Measurements from ENCODE around the gene PRIM1.
"Not testable (repeated sequence)": the region's sequence is repeated elsewhere in the genome, so short reads cannot be mapped to it uniquely, and the experiment has no call there.

Gene PRIM1

DNA sequence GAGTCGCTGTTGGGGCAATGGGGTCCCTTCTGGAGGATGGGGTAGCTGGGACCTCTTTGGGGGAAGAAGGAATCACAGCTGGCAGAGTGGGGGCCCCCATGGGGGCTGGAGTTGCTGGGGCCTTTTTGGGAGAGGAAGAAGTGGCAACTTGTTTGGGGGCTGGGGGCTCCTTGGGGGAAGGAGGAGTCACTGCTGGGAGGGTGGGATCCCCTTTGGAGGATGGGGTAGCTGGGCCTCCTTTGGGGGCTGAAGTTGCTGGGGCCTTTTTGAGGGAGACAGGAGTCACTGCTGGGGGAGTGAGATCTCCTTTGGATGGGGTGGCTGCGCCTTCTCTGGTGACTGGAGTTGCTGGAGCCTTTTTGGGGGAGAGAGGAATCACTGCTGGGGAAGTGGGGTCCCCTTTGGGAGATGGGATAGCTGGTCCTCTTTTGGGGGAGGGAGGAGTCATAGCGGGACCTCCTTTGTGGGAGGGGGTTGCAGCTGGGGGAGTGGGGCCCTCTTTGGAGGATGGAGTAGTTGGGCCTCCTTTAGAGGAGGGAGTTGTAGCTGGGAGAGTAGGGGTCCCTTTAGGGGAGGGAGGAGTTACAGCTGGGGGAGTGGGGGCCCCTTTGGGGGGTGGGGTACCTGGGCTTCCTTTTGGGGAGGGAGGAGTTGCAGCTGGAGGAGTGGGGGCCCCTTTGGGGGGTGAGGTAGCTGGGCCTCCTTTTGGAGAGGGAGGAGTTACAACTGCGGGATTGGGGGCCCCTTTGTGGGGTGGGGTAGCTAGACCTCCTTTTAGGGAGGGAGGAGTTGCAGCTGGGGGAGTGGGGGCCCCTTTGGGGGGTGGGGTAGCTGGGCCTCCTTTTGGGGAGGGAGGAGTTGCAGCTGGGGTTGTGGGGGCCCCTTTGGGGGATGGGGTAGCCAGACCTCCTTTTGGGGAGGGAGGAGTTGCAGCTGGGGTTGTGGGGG, 34.9 kb downstream of the PRIM1 start:
- DNase-seq (ENCODE audit: low read depth) = no peak

GRCh38 chr12:56716458-56716857, 35.7 kb downstream of the PRIM1 start:
- DNase-seq (ENCODE audit: low read depth) = no peak

GRCh38 chr12:56715798-56716197, 36.3 kb downstream of the PRIM1 start:
- DNase-seq (ENCODE audit: low read depth) = no peak

- DNase-seq (ENCODE audit: low read depth) = no peak
These were observed 37.6 kb downstream of the PRIM1 start for GRCh38 chr12:56714431-56714929.

GRCh38 chr12:56713345-56713744, 38.8 kb downstream of the PRIM1 start:
- DNase-seq (ENCODE audit: low read depth) = no peak

GRCh38 chr12:56709759-56710376, 42.3 kb downstream of the PRIM1 start:
- DNase-seq (ENCODE audit: low read depth) = no peak

DNA sequence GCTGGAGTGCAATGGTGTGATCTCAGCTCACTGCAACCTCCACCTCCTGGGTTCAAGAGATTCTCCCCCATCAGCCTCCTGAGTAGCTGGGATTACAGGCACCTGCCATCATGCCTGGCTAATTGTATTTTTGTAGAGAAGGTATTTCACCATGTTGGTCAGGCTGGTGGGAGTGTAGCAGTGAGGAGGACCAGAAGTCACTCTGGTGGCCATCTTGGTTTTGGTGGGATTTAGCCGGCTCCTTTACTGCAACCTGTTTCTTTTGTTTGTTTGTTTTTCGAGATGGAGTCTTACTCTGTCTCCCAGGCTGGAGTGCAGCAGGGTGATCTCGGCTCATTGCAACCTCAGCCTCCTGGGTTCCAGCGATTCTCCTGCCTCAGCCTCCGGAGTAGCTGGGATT, 47.6 kb downstream of the PRIM1 start:
- not testable (repeated sequence) for DNase-seq (ENCODE audit: low read depth)

DNA sequence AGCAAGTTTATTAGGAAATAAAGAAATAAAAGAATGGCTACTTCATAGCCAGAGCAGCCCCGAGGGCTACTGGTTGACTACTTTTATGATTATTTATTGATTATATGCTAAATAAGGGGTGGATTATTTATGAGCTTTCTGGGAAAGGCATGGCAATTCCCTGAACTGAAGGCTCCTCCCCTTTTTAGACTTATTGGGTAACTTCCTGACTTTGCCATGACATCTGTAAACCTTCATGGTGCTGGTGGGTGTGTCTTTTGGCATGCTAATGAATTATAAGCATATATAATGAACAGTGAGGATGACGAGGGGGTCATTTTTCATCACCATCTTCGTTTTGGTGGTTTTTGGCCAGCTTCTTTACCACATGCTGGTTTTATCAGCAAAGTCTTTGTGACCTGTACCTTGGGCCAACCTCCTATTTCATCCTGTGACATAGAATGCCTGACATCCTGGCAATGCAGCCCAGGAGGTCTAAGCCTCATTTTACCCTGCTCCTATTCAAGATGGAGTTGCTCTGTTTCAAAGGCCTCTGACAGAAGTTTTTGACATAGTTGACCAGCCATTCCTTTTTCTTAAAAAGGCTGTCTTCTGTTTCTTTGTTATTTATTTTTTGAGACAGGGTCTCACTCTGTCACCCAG, 53.0 kb downstream of the PRIM1 start:
- no peak for DNase-seq (ENCODE audit: low read depth)

DNA sequence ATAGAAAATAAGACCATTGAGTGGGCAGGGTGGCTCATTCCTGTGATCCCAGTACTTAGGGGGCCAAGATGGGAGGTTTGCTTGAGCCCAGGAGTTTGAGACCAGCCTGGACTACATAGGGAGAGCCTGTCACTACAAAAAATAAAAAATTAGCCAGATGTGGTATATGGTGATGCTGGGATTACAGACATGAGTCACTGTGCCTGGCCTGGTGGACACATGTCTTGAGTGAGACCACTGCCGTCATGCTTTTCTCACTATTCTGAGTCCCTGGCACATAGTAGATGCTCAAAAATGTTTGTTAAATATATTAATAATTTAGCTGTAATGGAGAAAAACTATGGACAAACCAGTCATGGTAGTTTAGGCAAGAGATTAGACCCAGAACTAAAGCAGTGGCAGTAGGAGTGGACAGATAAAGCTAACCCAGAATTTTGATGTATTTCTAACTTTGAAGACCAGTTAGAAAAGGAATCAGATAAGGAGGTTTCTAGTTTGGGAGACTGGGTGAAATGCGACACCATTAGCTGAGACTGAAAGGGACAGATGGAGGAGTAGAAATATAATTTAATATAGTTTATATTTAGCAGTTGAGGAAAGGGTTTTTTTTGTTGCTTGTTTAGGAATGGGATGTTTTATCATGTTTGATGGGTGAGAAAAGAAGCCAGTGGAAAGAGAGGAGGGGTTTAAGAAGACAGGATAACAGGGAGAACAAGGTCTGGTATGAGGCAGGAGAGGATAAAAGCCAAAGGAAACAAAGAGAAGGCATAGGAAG, 56.6 kb downstream of the PRIM1 start:
- no peak for DNase-seq (ENCODE audit: low read depth)

DNA sequence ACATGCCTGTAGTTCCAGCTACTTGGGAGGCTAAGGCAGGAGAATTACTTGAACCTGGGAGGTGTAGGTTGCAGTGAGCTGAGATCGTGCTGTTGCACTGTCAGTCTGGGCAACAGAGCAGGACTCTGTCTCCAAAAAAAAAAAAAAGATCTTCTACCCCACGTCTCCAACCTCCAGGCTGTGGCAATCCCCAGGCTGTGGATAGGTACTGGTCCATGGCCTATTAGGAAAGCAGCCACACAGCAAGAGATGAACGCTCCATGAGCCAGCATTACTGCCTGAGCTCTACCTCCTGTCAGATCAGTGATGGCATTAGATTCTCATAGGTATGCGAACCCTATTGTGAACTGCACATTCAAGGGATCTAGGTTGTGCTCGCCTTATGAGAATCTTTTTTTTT, 58.0 kb downstream of the PRIM1 start:
- DNase-seq (ENCODE audit: low read depth) = no peak

DNA sequence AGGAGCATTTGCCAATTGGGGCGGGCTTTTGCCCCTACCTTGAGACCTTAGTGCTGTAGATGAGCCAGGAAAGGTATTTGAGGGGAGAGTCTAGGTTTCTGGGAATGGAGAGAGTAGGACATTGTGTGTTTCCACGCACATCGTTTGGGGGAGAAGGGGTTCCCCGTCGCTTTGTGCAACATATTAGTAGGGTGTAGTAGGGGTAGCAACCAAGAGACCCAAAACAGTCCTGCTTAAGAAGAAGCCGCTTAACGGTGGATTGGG, 63.3 kb downstream of the PRIM1 start:
- DNase-seq (ENCODE audit: low read depth) = no peak

GRCh38 chr12:56688129-56688845, 63.8 kb downstream of the PRIM1 start, which contains the start of gene PTGES3:
PTGES3 (minus strand) TSS chr12:56688284; CDS start chr12:56687999, 285 bp downstream.
- peak; percentile 97 for DNase-seq (ENCODE audit: low read depth)

DNA sequence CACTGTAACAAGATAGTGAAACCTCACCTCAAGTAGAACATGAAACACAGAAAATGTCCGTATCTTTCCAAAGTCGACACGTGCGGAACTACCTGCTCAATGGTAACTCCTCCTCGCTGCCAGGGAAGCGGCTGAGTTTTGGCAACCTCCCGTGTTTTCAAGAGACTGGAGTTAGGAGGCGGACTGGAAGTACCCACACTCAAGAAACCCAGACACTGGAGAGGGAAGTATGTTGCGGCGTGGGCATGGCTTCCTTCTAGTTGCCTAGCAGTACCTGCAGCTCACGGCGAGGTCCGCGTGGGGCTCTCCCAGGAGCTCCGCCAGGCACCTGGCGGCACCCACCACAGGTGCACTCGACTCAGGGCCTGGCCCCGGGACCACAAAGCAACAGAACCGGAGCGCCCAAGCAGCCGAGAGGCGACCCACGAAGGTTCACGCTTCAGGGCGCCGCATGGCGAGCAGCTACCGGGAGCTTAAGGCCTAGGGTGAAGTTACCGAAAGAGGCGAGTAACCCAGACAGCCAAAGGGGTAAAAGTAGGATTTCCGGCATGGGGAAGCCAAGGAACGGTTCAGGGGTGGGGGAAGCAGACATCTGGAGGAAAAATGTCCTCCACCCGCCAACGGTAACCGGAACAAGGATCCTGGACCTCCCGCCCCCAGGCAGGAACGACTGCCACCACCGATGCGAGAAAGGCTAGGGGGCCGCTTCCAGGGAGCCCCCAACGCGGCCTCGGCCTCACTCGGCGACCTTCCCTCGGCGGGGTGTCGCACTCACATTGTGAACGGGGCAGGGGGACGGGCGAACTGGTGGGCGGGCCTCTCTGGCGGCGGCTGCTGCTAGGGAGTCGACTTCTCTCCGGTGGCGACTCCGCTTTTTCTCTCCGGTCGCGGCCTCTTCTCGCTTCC, 64.6 kb downstream of the PRIM1 start:
- peak; percentile 46 for DNase-seq (ENCODE audit: low read depth)

- DNase-seq (ENCODE audit: low read depth) = no peak
These were observed 67.3 kb downstream of the PRIM1 start for GRCh38 chr12:56684745-56685359.

DNA sequence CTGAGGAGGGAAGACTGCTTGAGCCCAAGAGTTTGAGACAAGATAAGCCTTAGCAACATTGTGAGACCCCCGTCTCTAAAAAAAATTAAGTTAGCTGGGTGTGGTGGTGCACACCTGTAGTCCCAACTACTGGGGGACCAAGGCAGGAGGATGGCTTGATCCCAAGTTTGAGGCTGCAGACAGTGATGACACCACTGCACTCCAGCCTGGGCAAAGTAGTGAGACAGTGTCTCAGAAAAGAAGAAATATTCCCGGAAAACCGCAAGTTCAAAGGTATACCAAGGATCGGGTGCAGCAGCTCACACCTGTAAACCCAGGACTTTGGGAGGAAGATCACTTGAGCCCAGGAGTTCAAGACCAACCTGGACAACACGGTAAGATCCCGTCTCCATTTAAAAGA, 69.8 kb downstream of the PRIM1 start:
- no peak for DNase-seq (ENCODE audit: low read depth)

Measured in activated T-helper 1 cell treated with Interleukin-2 at 50 U/mL for 16 hours (primary cell).